Activated naive CD4-positive, alpha-beta T cell treated with anti-CD3 and anti-CD28 coated beads, Interleukin-2, amount 10 ng/mL, durations not matched to agents 7 days and 5 days (primary cell): ENCODE data around the gene PLEKHM2.
"Not testable (repeated sequence)": the region's sequence is repeated elsewhere in the genome, so short reads cannot be mapped to it uniquely, and the experiment has no call there.

Experiments used
- CTCF ChIA-PET: fragments of 350-600 bp; sonication (Branson Sonifier 250); formaldehyde crosslinking; loops from one replicate; lab custom pipeline; 2021; ENCODE audit warnings: antibody characterized with exemption; lab: Charles Lee
- DNase-seq: peaks from one replicate; pipeline ENCODE4 v3.0.0-alpha.2; 2020
- H3K27ac Mint-ChIP-seq: one replicate; pipeline ENCODE4 v1.8.0; 2021; ENCODE audit warnings: mild to moderate bottlenecking, moderate library complexity, mixed read lengths
- H3K27me3 Mint-ChIP-seq: one replicate; pipeline ENCODE4 v1.8.0; 2021; ENCODE audit warnings: mild to moderate bottlenecking, mixed read lengths
- H3K36me3 Mint-ChIP-seq: one replicate; pipeline ENCODE4 v1.8.0; 2021; ENCODE audit warnings: mixed read lengths
- H3K4me1 Mint-ChIP-seq: one replicate; pipeline ENCODE4 v1.8.0; 2021; ENCODE audit warnings: mixed read lengths
- H3K4me3 Mint-ChIP-seq: one replicate; pipeline ENCODE4 v1.8.0; 2021; ENCODE audit warnings: mild to moderate bottlenecking, moderate library complexity, mixed read lengths
- H3K9me3 Mint-ChIP-seq: one replicate; pipeline ENCODE4 v1.8.0; 2021; ENCODE audit warnings: mixed read lengths

The PLEKHM2 gene

DNA sequence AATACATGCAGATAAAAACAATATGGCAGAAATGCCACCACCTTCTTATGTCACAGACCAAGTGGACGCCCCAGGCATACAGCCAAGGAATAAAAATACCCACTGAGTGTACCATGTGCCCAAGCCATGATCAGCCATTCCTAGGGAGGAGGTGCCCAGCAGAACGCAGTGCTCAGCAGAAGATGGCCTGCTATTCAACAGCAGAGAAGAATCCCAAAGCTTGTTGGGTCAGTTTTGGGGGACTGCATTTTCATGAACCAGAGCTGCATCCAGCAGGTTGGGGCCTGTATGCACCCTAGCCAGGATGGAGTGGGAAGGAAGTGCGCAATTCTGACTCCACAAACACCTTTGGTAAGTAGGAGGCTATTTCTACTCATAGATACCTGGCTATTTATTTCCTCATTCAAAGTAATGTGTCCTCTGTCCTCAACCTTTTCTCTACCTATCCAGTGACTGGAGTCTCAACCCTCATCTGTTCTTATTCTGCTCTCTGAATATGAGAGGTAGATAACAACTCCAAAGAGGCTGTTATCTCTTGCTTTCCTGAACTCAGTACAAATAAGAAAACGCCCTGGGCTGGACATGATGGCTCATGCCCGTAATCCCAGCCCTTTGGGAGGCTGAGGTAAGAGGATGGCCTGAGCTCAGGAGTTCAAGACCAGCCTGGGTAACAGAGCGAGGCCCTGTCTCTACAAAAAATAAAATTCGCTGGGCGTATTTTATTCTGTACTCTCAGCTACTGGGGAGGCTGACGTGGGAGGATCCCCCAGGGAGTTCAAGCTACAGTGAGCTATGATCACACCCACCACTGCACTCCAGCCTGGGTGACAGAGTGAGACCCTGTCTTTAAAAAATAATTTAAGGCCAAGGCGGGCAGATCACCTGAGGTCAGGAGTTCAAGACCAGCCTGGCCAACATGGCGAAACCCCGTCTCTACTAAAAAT is 2.5 kb upstream of the PLEKHM2 start:
- DNase-seq: no peak
- Mint-ChIP-seq H3K4me3 (peak overlapping the region; percentile 74), H3K36me3 (peaks cover 6% of the 10 kb centered on the region), H3K27ac (peak overlapping the region; percentile 49), H3K9me3 (no peaks in the 10 kb centered on the region), H3K27me3 (peaks cover 10% of the 10 kb centered on the region), H3K4me1 (peaks cover 26% of the 10 kb centered on the region)
- CTCF ChIA-PET: interaction anchor here (2.0 kb wide), 1 partner anchor 58 kb away, joined by 6 read pairs; no protein-coding TSS in a partner anchor

- peak overlapping the region; percentile 81 for H3K27ac Mint-ChIP-seq
- no peak for DNase-seq
- H3K9me3 Mint-ChIP-seq: no peaks in the 10 kb centered on the region
- peaks cover 33% of the 10 kb centered on the region for H3K4me1 Mint-ChIP-seq
- H3K4me3 Mint-ChIP-seq: peak overlapping the region; percentile 74
- H3K36me3 Mint-ChIP-seq: peaks cover 13% of the 10 kb centered on the region
- CTCF ChIA-PET: no interaction called here
- peaks cover 10% of the 10 kb centered on the region for H3K27me3 Mint-ChIP-seq
Observed at GRCh38 chr1:15682936-15683341, 1.2 kb upstream of the PLEKHM2 start.

DNA sequence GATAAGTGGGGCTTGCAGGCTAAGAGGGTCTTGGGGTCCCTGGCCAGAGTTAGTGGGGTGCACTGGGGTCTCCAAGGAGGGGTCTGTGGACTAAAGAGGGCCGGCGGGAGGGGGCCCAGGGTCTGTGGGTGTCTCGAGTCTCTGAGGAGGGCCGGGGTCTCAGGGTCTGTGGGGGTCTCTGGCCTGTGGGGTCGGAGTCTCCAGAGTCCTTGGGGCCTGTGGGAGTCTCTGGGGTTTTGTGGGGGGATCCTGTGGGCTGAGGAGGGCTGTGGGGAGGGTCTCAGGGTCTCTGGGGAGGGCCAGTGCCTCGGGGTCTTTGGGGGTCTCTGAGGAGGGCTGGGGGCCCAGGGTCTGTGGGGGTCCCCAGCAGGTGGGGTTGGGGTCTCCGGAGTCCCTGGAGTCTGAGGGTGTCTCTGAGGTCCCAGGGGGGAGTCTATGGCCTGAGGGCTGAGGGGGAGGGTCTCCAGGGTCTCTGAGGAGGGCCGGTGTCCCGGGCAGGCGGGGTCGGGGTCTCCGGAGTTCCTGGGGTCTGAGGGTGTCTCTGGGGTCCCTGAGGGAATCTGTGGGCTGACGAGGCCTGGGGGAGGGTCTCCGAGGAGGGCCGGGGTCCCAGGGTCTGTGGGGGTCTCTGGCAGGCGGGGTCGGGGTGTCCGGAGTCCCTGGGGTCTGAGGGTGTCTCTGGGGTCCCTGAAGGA is 628 bp upstream of the PLEKHM2 start:
- H3K4me1 Mint-ChIP-seq: peaks cover 33% of the 10 kb centered on the region
- CTCF ChIA-PET: no interaction called here
- H3K36me3 Mint-ChIP-seq: peaks cover 15% of the 10 kb centered on the region
- H3K9me3 Mint-ChIP-seq: no peaks in the 10 kb centered on the region
- peak overlapping the region; percentile 74 for H3K4me3 Mint-ChIP-seq
- H3K27me3 Mint-ChIP-seq: peaks cover 10% of the 10 kb centered on the region
- peak overlapping the region; percentile 81 for H3K27ac Mint-ChIP-seq
- no peak for DNase-seq

DNA sequence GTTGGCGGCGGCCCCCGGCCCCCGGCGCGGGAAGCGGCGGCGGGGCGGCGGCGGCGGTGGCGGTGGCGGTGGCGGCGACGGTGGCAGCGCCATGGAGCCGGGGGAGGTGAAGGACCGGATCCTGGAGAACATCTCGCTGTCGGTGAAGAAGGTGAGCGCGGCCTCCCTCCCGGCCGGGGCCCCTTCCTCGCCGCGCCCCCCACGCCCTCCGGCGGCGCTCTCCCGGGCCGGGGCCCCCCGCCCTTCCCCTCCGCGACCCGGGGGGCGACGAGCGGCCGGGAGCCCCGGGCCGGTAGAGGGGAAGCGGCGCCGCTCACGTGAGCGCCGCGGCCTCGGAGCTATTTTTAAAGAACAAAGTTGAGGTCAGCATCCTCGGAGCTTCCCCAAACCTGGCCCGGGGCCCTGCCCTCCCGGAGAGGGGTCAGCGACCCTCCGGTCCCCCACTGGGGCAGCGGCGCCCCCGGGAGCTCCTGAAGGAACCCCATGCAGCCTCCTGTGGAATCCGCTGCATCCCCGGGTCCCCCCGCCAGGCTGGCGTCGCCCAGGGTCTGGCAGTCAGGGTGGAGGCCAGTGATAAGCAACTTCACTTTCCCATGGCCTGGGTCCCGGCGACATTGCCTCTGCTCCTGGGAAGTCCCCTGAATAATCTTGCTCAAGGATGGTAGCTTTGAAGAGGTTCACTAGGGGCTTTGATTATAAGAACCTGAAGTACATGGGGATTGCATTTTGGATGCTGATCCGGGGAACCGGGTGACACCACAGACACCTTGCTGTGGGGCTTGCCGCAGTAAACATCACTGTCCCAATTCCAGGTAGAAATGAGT is 560 bp downstream of the PLEKHM2 start:
- Mint-ChIP-seq H3K4me3 (peak overlapping the region; percentile 80), H3K9me3 (no peaks in the 10 kb centered on the region), H3K27ac (peak overlapping the region; percentile 93), H3K36me3 (peaks cover 19% of the 10 kb centered on the region), H3K4me1 (peaks cover 32% of the 10 kb centered on the region), H3K27me3 (peaks cover 10% of the 10 kb centered on the region)
- peak; percentile 48 for DNase-seq
- CTCF ChIA-PET: no interaction called here

- peaks cover 29% of the 10 kb centered on the region for H3K4me1 Mint-ChIP-seq
- no peaks in the 10 kb centered on the region for H3K9me3 Mint-ChIP-seq
- peak overlapping the region; percentile 93 for H3K27ac Mint-ChIP-seq
- H3K4me3 Mint-ChIP-seq: peak overlapping the region; percentile 80
- peaks cover 4% of the 10 kb centered on the region for H3K27me3 Mint-ChIP-seq
- peaks cover 19% of the 10 kb centered on the region for H3K36me3 Mint-ChIP-seq
- CTCF ChIA-PET: interaction anchor here (0.6 to 1.3 kb wide), 2 partner anchors 22 to 470 kb away, joined by 3 to 5 read pairs; partner anchors contain the start of gene EPHA2
- no peak for DNase-seq
Observed at GRCh38 chr1:15685820-15686219, 1.7 kb downstream of the PLEKHM2 start.

- CTCF ChIA-PET: no interaction called here
- H3K27me3 Mint-ChIP-seq: no peaks in the 10 kb centered on the region
- H3K4me1 Mint-ChIP-seq: peaks cover 29% of the 10 kb centered on the region
- DNase-seq: no peak
- no peak overlapping the region for H3K27ac Mint-ChIP-seq
- no peaks in the 10 kb centered on the region for H3K9me3 Mint-ChIP-seq
- peaks cover 19% of the 10 kb centered on the region for H3K36me3 Mint-ChIP-seq
- no peak overlapping the region for H3K4me3 Mint-ChIP-seq
Observed at GRCh38 chr1:15687446-15687845, 3.3 kb downstream of the PLEKHM2 start.

GRCh38 chr1:15690317-15690716 is 6.2 kb downstream of the PLEKHM2 start:
- Mint-ChIP-seq H3K27me3 (no peaks in the 10 kb centered on the region), H3K4me1 (peaks cover 30% of the 10 kb centered on the region), H3K4me3 (no peak overlapping the region), H3K36me3 (peaks cover 28% of the 10 kb centered on the region), H3K27ac (no peak overlapping the region), H3K9me3 (no peaks in the 10 kb centered on the region)
- CTCF ChIA-PET: no interaction called here
- no peak for DNase-seq

GRCh38 chr1:15691434-15692032 is 7.4 kb downstream of the PLEKHM2 start:
- no peak overlapping the region for H3K4me3 Mint-ChIP-seq
- no peaks in the 10 kb centered on the region for H3K27me3 Mint-ChIP-seq
- no peak for DNase-seq
- no peak overlapping the region for H3K27ac Mint-ChIP-seq
- no peaks in the 10 kb centered on the region for H3K9me3 Mint-ChIP-seq
- CTCF ChIA-PET: no interaction called here
- peaks cover 30% of the 10 kb centered on the region for H3K4me1 Mint-ChIP-seq
- peaks cover 25% of the 10 kb centered on the region for H3K36me3 Mint-ChIP-seq

GRCh38 chr1:15692121-15692682 is 8.1 kb downstream of the PLEKHM2 start:
- Mint-ChIP-seq H3K4me3 (no peak overlapping the region), H3K4me1 (peaks cover 37% of the 10 kb centered on the region), H3K9me3 (no peaks in the 10 kb centered on the region), H3K27me3 (no peaks in the 10 kb centered on the region), H3K27ac (peak overlapping the region; percentile 61), H3K36me3 (peaks cover 28% of the 10 kb centered on the region)
- DNase-seq: no peak
- CTCF ChIA-PET: no interaction called here

DNA sequence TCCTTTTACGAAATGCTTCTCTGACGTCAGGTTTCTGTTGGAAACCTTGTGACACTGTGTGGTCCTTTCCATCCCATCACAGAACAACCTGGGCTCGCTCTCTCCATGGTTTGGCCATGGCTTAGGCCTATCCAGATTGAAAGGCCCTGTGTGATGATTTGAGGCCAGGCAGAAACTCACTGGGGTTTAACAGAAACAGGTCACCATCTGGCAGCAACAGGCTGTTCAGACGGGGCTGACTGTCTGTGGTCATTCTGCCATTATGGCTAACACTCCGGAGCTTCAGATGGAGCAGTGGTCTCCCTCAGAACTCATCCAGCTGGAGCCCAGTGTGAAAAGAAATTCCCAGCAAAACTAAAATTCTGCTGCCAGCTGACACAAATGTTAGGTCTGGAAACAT is 9.3 kb downstream of the PLEKHM2 start:
- H3K4me3 Mint-ChIP-seq: no peak overlapping the region
- DNase-seq: no peak
- CTCF ChIA-PET: no interaction called here
- H3K27ac Mint-ChIP-seq: no peak overlapping the region
- H3K9me3 Mint-ChIP-seq: no peaks in the 10 kb centered on the region
- H3K27me3 Mint-ChIP-seq: no peaks in the 10 kb centered on the region
- H3K36me3 Mint-ChIP-seq: peaks cover 22% of the 10 kb centered on the region
- peaks cover 39% of the 10 kb centered on the region for H3K4me1 Mint-ChIP-seq

GRCh38 chr1:15696956-15697521 is 12.9 kb downstream of the PLEKHM2 start:
- Mint-ChIP-seq H3K4me3 (peak overlapping the region; percentile 82), H3K4me1 (peaks cover 49% of the 10 kb centered on the region), H3K27me3 (no peaks in the 10 kb centered on the region), H3K36me3 (peaks cover 25% of the 10 kb centered on the region), H3K9me3 (no peaks in the 10 kb centered on the region), H3K27ac (peak overlapping the region; percentile 100)
- peak; percentile 70 for DNase-seq
- CTCF ChIA-PET: interaction anchor here (0.6 to 2.2 kb wide), 4 partner anchors 8 to 66 kb away, joined by 3 to 6 read pairs (median 4); no protein-coding TSS in a partner anchor

GRCh38 chr1:15698201-15698600 is 14.1 kb downstream of the PLEKHM2 start:
- Mint-ChIP-seq H3K9me3 (no peaks in the 10 kb centered on the region), H3K36me3 (peaks cover 25% of the 10 kb centered on the region), H3K27me3 (no peaks in the 10 kb centered on the region), H3K4me3 (peak overlapping the region; percentile 33), H3K27ac (peak overlapping the region; percentile 84), H3K4me1 (peaks cover 49% of the 10 kb centered on the region)
- CTCF ChIA-PET: interaction anchor here (1.5 to 2.2 kb wide), 2 partner anchors 10 to 43 kb away, joined by 4 to 6 read pairs; no protein-coding TSS in a partner anchor
- DNase-seq: no peak

DNA sequence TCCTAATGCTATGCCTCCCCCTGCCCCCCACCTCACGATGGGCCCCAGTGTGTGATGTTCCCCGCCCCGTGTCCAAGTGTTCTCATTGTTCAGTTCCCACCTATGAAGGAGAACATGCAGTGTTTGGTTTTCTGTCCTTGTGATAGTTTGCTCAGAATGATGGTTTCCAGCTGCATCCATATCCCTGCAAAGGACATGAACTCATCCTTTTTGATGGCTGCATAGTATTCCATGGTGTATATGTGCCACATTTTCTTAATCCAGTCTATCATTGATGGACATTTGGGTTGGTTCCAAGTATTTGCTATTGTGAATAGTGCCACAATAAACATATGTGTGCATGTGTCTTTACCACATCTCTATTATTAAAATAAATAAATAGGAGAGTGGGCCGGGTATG is 15.2 kb downstream of the PLEKHM2 start:
- DNase-seq, CTCF ChIA-PET, H3K4me3 Mint-ChIP-seq, H3K27me3 Mint-ChIP-seq, H3K9me3 Mint-ChIP-seq: not testable (repeated sequence)
- peaks cover 25% of the 10 kb centered on the region for H3K36me3 Mint-ChIP-seq
- H3K27ac Mint-ChIP-seq: peak overlapping the region; percentile 72
- H3K4me1 Mint-ChIP-seq: peaks cover 50% of the 10 kb centered on the region
